NCI-H2029 treated with DMSO at 0.1 percent for 48 hours (cell line): Measurements from ENCODE around the gene DNAJC28.
"Not testable (repeated sequence)": the region's sequence is repeated elsewhere in the genome, so short reads cannot be mapped to it uniquely, and the experiment has no call there.

Source experiments
- DNase-seq: peaks from one replicate; lab custom pipeline; 2025; lab: John Stamatoyannopoulos, UW

The DNAJC28 gene, protein sequence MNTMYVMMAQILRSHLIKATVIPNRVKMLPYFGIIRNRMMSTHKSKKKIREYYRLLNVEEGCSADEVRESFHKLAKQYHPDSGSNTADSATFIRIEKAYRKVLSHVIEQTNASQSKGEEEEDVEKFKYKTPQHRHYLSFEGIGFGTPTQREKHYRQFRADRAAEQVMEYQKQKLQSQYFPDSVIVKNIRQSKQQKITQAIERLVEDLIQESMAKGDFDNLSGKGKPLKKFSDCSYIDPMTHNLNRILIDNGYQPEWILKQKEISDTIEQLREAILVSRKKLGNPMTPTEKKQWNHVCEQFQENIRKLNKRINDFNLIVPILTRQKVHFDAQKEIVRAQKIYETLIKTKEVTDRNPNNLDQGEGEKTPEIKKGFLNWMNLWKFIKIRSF

GRCh38 chr21:33491373-33492102 is at the start of gene DNAJC28:
Gene DNAJC28 (minus strand): TSS chr21:33491716. CDS start chr21:33489393, 2,323 bp downstream.
- DNase-seq, result peak; percentile 93

DNA sequence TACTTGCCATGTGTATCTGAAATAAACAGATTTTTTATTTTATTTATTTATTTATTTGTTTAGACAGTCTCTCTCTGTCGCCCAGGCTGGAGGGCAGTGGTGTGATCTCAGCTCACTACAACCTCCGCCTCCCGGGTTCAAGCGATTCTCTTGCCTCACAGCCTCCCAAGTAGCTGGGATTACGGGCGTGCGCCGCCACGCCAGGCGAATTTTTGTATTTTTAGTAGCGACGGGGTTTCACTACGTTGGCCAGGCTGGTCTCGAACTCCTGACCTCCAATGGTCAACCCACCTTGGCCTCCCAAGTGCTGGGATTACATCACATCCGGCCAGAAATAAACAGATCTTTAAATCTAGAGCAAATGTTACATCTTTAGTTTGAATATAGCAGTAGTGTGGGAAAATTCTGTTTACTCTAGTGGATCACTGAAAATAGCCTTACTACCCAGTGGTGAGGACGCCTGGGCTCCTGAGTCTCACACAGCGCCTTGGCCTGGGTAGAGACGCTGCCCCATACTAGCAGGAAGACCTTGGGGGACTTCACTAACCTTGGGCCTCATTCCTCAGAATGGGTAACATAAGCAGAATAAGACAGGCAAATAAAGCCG is 49.7 kb upstream of the DNAJC28 start:
- peak; percentile 13 for DNase-seq

GRCh38 chr21:33540711-33541104 is 49.2 kb upstream of the DNAJC28 start:
- DNase-seq, result no peak

- DNase-seq, result no peak
Measured at GRCh38 chr21:33539616-33540015, 48.1 kb upstream of the DNAJC28 start.

GRCh38 chr21:33537212-33537611 is 45.7 kb upstream of the DNAJC28 start:
- DNase-seq, result no peak

GRCh38 chr21:33531007-33531406 is 39.5 kb upstream of the DNAJC28 start:
- DNase-seq, result no peak

GRCh38 chr21:33522953-33523349 is 31.4 kb upstream of the DNAJC28 start:
- no peak for DNase-seq

- DNase-seq, result no peak
Measured at GRCh38 chr21:33522297-33522952, 30.9 kb upstream of the DNAJC28 start.

GRCh38 chr21:33518899-33519298 is 27.4 kb upstream of the DNAJC28 start:
- DNase-seq, result no peak

- no peak for DNase-seq
Measured at GRCh38 chr21:33514229-33514628, 22.7 kb upstream of the DNAJC28 start.

GRCh38 chr21:33512481-33512880 is 21.0 kb upstream of the DNAJC28 start:
- no peak for DNase-seq

GRCh38 chr21:33511639-33512038 is 20.1 kb upstream of the DNAJC28 start:
- DNase-seq, result no peak

DNA sequence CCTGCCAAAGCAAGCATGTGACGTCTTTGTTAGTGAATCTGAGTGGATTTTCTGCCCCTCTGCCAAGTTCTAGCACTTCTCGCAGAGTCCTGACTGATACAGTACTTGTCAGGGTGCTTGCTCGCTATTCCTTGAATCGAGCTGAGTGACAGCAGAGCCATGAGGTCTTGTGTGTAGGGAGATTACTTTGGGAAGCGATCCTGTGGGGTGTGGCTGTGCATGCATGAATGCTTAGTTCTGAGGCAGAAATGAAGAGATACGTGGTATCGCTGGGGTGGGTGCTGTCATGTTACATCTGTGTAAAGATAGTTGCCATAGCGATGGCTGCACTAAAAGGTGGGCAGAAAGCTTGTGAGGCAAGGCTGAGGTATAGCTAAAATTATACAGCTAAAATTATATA is 19.3 kb upstream of the DNAJC28 start:
- no peak for DNase-seq

DNA sequence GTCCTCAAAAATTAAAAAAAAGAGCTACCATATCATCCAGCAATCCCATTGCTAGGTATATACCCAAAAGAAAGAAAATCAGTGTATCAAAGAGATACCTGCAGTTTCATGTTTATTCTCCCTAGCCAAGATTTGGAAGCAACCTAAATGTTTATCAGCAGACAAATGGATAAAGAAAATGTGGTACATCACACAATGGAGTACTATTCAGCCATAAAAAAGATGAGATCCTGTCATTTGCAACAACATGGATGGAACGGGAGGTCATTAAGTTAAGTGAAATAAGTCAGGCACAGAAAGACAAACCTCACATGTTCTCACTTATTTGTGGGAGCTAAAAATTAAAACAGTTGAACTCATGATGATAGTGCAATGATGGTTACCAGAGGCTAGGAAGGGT is 15.5 kb upstream of the DNAJC28 start:
- DNase-seq, result not testable (repeated sequence)

- DNase-seq, result no peak
Measured at GRCh38 chr21:33505833-33506232, 14.3 kb upstream of the DNAJC28 start.

GRCh38 chr21:33496345-33496744 is 4.8 kb upstream of the DNAJC28 start:
- no peak for DNase-seq

- DNase-seq, result no peak
Measured at GRCh38 chr21:33495743-33496142, 4.2 kb upstream of the DNAJC28 start.

GRCh38 chr21:33493756-33494155 is 2.2 kb upstream of the DNAJC28 start:
- no peak for DNase-seq

GRCh38 chr21:33492571-33492970 is 1.1 kb upstream of the DNAJC28 start:
- no peak for DNase-seq

DNA sequence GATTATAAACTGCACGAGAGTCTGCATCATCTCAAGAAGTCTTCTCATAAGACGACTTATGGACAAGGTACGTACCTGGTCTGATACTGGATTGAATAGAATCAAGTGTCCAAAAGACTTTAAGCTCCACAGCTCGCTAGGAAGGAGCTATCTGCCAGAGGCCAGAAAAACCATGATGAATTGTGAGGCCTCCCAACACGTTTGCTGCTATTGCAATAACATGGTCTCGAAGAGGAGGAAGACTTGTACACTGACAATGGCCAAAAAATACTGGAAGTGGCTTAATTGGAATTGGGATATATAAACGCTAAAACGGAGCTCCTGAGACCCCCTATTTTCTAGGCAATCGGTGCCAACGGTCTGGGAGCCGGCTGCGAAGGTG is 534 bp downstream of the DNAJC28 start:
- no peak for DNase-seq

- DNase-seq, result no peak
Measured at GRCh38 chr21:33488936-33489335, 2.6 kb downstream of the DNAJC28 start.

DNA sequence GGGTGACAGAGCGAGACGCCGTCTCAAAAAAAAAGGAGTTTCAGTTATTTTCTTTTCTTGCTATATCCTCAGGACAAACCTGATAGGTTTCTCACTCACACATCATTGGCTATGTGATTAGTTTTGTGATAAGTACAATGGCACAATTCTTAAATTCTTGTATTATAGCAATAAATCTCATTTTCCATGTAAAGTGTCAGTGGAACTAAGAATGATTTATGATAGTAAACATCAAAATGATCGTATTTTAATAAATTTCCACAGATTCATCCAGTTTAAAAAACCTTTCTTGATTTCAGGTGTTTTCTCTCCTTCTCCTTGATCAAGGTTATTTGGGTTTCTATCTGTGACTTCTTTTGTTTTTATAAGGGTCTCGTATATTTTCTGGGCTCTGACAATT is 3.5 kb downstream of the DNAJC28 start:
- no peak for DNase-seq
